Spleen (tissue), 11 donors: Measurements from ENCODE around the gene PDIA2. TPM values are rescaled to one million over a fixed set of nuclear protein-coding genes. Genes with fewer than 3 reads are reported as not detected.

Experiments used
- DNase-seq: peaks from one replicate; pipeline ENCODE4 v3.0.0-alpha.2; 2020
- H3K27ac ChIP-seq, 8 donors: fragments of 200-600 bp; sonication (generic) in 7 of 8; 1 replicate in 4 of 8; 2 replicates in 4 of 8; pipeline versions ENCODE4 v1.5.0 to v1.8.0; 2016 to 2021; ENCODE audit warnings: inconsistent platforms in 4 of 8, mild to moderate bottlenecking in 4 of 8, moderate library complexity in 1 of 8
- H3K27me3 ChIP-seq, 7 donors: fragments of 200-600 bp; sonication (generic) in 6 of 7; replicated peaks in 1 of 7; 1 replicate in 4 of 7; 2 replicates in 3 of 7; pipeline versions ENCODE4 v1.5.0 to v1.8.0; 2016 to 2021; ENCODE audit warnings: inconsistent platforms in 3 of 7, mild to moderate bottlenecking in 1 of 7
- H3K36me3 ChIP-seq, 6 donors: fragments of 200-600 bp; sonication (generic) in 5 of 6; 1 replicate in 4 of 6; 2 replicates in 2 of 6; pipeline versions ENCODE4 v1.5.0 to v1.8.0; 2016 to 2021; ENCODE audit warnings: inconsistent platforms in 2 of 6
- H3K4me1 ChIP-seq, 6 donors: fragments of 200-600 bp; sonication (generic) in 5 of 6; 1 replicate in 3 of 6; 2 replicates in 3 of 6; pipeline versions ENCODE4 v1.5.0 to v1.8.0; 2016 to 2021; ENCODE audit warnings: inconsistent platforms in 3 of 6
- H3K4me3 ChIP-seq, 8 donors: fragments of 200-600 bp; sonication (generic) in 7 of 8; 1 replicate in 4 of 8; 2 replicates in 4 of 8; pipeline versions ENCODE4 v1.5.0 to v1.8.0; 2016 to 2021; ENCODE audit warnings: inconsistent platforms in 4 of 8, mild to moderate bottlenecking in 4 of 8, moderate library complexity in 2 of 8
- H3K9me3 ChIP-seq, 8 donors: fragments of 200-600 bp; sonication (generic) in 7 of 8; 1 replicate in 4 of 8; 2 replicates in 4 of 8; pipeline versions ENCODE4 v1.5.0 to v1.8.0; 2016 to 2021; ENCODE audit warnings: inconsistent platforms in 4 of 8
- POLR2A ChIP-seq, 3 donors: fragments of 450-650 bp; IDR thresholded peaks; one replicate each; pipeline ENCODE4 v1.5.1; 2017; ENCODE audit warnings: antibody characterized with exemption in 3 of 3, mild to moderate bottlenecking in 1 of 3
- POLR2AphosphoS5 ChIP-seq, 3 donors: sonication (generic); formaldehyde crosslinking; IDR thresholded peaks; one replicate each; pipeline ENCODE4 v1.5.1; 2017; ENCODE audit warnings: antibody characterized with exemption in 3 of 3
- WGBS, 5 donors: extraction: QIAGEN DNeasy Blood & Tissue Kit in 3 of 5; methylation state at CpG; one replicate each; pipeline versions ENCODE4 v1.1.5 to v1.1.7; 2013 to 2018; 5-methylcytosine and 5-hydroxymethylcytosine counted together
- intact Hi-C: fragments of 100-400 bp; cut with DNase I; formaldehyde crosslinking; loops from one replicate; pipeline ENCODE4 v1.15.0; 2023; ENCODE audit warnings: low total_unique reads
- polyA plus RNA-seq, 3 donors: library from polyadenylated mRNA; stranded (reverse); fragments of 200-250 nt; gene quantifications; one replicate each; pipeline ENCODE4 v1.2.1, GENCODE V29; 2013
- total RNA-seq, 7 donors: library from RNA; depleted of rRNA in 3 of 7; stranded (reverse); fragments of >200 nt in 3 of 7; fragmentation: NEBNext Ultra II Directional in 4 of 7; extraction: Animal tissue kit (Norgen Biotek cat#: 25700) in 4 of 7; gene quantifications; one replicate each; pipeline versions ENCODE4 v1.1.0 to v1.2.1, GENCODE V29; 2016 to 2021
- TF ChIP-seq, protein P1 (sequence below), 11 experiments: fragments of 200-600 bp in 7 of 11; fragments of 450-650 bp in 4 of 11; sonication (generic) in 4 of 11; IDR thresholded peaks in 8 of 11; conservative IDR thresholded peaks in 3 of 11; 1 replicate in 7 of 11; 2 replicates in 4 of 11; pipeline versions ENCODE4 v1.4.0 to v1.8.0; 2016 to 2021; ENCODE audit warnings: antibody characterized with exemption in 11 of 11, inconsistent platforms in 4 of 11, mild to moderate bottlenecking in 1 of 11
- donor health status: healthy with polysubstance abuse.
- donor health status: DM: no; HTN: no; CAD: no; lungs with moderate emphysema.
- donor health status: DM: no; HTN: no; CAD: no.
- donor health status: Bipolar disorder and iron deficiency.
- donor health status: healthy.
- donor health status: DM: no; HTN: no; CAD: no.
- donor health status: DM: yes; HTN: yes; CAD: no.

The PDIA2 gene
- total and polyA plus RNA-seq, 10 donors = 0.28 to 2.4 (median 0.89) TPM; not detected in 4

DNA sequence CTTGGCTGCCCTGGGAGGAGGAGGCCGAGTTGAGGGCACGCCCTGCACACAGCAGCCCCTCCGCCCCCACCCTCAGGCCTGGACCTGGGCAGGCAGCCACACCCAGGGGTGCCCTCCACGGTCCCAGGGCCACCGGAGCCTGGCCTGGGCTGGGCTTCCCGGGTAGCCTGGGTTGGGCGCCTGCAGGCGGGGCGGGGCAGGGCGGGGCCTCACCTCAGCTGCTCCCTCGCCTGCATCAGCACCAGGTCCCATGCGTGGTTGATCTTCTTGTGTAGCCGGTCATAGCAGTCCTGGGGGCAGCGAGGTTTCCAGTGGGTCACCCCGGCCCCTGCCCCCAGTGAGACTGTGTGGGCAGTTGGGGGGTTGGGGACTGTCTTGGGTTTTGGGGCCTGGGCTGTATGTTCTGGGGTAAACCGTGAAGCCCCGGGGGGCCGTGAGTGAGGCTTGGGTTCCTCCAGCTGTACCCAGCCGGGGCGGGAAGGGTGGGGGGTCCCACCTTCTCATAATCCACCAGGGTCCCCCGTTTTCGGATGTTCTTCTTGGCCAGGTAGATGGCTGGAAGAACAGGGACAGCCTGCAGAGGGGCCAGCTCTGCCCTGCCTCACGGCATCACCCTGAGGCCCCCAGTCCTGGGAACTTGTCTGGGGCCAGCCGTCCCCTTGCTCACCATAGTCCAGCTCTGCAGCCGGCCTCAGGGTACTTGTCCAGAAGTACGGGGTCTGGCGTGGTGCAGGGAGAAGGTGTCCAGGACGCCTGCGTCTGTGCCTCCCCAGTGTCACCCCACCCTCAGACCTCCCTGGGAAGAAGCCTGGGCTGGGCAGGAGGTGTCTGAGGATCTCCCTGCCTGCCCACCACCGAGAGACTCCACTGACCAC, 9.2 kb upstream of the PDIA2 start:
- no peak overlapping the region for H3K4me3 ChIP-seq
- H3K27me3 ChIP-seq = peaks cover 0 to 85% (median 23%) of the 10 kb centered on the region in 7 donors
- 83 to 92% (median 85%) methylated on average over 15 to 30 of the region's 30 CpGs for WGBS, 5 donors
- TF ChIP-seq POLR2AphosphoS5 (IDR thresholded peaks at IDR 0.05) (no peak), POLR2A (IDR thresholded peaks at IDR 0.05) (no peak)
- TF ChIP-seq, protein P1, sequence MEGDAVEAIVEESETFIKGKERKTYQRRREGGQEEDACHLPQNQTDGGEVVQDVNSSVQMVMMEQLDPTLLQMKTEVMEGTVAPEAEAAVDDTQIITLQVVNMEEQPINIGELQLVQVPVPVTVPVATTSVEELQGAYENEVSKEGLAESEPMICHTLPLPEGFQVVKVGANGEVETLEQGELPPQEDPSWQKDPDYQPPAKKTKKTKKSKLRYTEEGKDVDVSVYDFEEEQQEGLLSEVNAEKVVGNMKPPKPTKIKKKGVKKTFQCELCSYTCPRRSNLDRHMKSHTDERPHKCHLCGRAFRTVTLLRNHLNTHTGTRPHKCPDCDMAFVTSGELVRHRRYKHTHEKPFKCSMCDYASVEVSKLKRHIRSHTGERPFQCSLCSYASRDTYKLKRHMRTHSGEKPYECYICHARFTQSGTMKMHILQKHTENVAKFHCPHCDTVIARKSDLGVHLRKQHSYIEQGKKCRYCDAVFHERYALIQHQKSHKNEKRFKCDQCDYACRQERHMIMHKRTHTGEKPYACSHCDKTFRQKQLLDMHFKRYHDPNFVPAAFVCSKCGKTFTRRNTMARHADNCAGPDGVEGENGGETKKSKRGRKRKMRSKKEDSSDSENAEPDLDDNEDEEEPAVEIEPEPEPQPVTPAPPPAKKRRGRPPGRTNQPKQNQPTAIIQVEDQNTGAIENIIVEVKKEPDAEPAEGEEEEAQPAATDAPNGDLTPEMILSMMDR (IDR thresholded peaks at IDR 0.05 in 8 of 11, conservative IDR thresholded peaks at IDR 0.05 in 3 of 11) = no peak
- no peak overlapping the region for H3K27ac ChIP-seq
- intact Hi-C loops = no loop called here
- H3K9me3 ChIP-seq = no peaks in the 10 kb centered on the region
- peaks cover 0 to 19% (median 9%) of the 10 kb centered on the region in 6 donors for H3K4me1 ChIP-seq
- no peaks in the 10 kb centered on the region for H3K36me3 ChIP-seq
- no peak for DNase-seq

DNA sequence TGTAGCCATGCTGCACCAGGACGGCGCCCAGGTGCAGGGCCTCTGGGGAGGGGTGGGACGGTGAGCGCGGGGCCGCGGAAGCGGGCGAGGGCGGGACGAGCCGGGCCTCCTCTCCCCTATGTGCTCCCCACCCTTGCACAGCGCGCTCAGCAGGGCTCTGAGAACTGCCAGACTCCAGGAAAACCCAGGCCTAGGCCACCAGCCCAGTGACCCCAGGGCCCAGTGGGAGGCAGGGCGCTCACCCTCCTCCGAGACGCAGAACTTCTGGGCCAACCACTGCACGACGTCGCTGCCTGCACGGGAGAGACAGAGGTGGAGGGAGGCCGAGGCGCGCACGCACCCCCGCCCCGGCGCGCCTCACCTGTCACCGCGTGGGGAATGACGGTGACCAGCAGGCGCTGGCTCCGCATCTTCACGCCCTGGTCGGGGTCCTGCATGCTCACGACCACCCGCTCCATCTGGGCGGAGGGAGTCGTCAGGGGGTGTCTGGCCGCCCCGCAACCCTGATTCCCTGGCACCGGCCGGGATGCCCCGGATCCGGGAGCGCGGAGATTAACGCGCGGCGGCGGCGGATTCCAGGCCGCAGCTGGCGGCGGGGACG, 7.8 kb upstream of the PDIA2 start:
- no peak for TF ChIP-seq POLR2A (IDR thresholded peaks at IDR 0.05)
- TF ChIP-seq, protein P1 (IDR thresholded peaks at IDR 0.05 in 8 of 11, conservative IDR thresholded peaks at IDR 0.05 in 3 of 11) = no peak
- TF ChIP-seq POLR2AphosphoS5 (IDR thresholded peaks at IDR 0.05) = no peak
- 2 to 3% (median 2%) methylated on average over 11 to 58 of the region's 58 CpGs for WGBS, 5 donors
- Histone ChIP-seq H3K27me3 (peaks cover 0 to 98% (median 32%) of the 10 kb centered on the region in 7 donors), H3K4me1 (peaks cover 0 to 29% (median 15%) of the 10 kb centered on the region in 6 donors), H3K9me3 (no peaks in the 10 kb centered on the region), H3K4me3 (peak overlapping the region; percentile 3 to 64 (median 34)), H3K36me3 (no peaks in the 10 kb centered on the region), H3K27ac (no peak overlapping the region)
- DNase-seq = no peak
- intact Hi-C loops = no loop called here

DNA sequence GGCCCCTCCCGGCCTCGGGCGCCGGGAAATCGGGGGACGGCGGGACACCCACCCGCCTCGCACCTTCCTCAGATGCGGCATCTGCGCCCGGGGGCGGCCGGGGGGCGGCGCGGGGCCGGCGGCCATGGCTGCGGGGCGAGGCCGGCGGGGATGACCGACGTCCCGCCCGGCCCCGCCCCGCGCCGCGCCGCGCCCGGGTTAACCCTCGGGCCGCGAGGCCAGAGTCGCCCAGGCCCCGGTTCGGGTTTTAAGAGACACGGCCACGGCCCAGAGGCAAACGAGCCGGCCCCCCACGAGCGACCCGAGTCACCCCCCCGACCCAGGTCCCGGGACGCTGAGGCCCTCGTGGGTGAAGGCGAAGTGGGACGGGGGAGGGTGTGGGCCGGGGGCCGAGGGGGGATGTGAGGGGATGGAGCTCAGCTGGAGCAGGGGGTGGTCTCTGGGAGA, 7.2 kb upstream of the PDIA2 start, which contains the start of gene RGS11:
Gene RGS11 (minus strand): TSS at position 159 of the 447 bp plus-strand sequence. CDS start 33 bp downstream, at position 126.
- intact Hi-C loops = no loop called here
- WGBS, 5 donors = 5 to 15% (median 9%) methylated on average over 13 to 56 of the region's 56 CpGs
- peaks cover 0 to 32% (median 18%) of the 10 kb centered on the region in 6 donors for H3K4me1 ChIP-seq
- no peak for DNase-seq
- peaks cover 2 to 97% (median 36%) of the 10 kb centered on the region in 7 donors for H3K27me3 ChIP-seq
- TF ChIP-seq POLR2AphosphoS5 (IDR thresholded peaks at IDR 0.05) (no peak), POLR2A (IDR thresholded peaks at IDR 0.05) (no peak)
- TF ChIP-seq, protein P1 (IDR thresholded peaks at IDR 0.05 in 8 of 11, conservative IDR thresholded peaks at IDR 0.05 in 3 of 11) = no peak
- no peak within 1 kb of the TSS for H3K27ac ChIP-seq
- H3K4me3 ChIP-seq = peak within 1 kb of the TSS; percentile 3 to 64 (median 34)
- no peaks in the 10 kb centered on the region for H3K9me3 ChIP-seq
- no peaks in the 10 kb centered on the region for H3K36me3 ChIP-seq
